NCI-H774 (cell line): Measurements from ENCODE around the gene PDE3B.
"Not testable (repeated sequence)": the region's sequence is repeated elsewhere in the genome, so short reads cannot be mapped to it uniquely, and the experiment has no call there.

Experiments used
- DNase-seq: peaks from one replicate; lab custom pipeline; 2025; lab: John Stamatoyannopoulos, UW

Gene PDE3B

DNA sequence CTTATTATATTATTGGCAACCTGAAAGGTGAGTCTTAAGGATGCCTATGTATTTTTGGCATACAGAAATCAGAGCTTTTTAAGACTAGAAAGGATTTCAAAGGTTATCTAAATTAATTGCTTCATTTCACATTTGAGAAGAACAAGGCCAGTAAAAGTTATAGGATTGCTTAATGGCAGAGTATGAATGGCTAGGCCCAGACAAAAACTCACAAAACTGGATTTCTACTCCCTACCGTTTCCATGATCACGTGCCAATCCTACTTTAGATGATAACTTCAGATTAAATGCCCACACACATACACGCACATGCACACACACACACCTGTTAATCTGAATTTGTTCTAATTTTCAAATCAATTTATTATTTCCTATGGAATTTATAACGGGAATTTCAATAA is 1.8 kb upstream of the PDE3B start:
- DNase-seq = no peak

DNA sequence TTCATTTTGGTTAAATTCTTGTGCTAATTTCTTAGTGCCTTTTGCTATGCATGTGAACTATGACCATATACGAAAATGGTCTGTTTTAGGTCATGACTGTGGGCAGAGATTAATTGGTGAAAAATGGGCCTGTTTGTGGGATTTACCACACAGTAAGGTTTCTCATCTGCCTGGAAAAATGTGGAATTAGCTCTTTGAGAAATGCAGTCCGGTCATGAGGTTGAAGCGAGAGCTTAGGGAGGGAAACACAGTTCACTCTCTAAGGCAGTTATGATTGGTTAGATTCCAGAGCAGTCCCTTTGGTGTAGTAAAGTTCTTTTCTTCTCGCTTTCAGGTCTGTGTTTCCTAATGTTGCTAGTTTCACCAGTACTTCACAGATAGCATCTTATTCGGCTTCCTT is 1.2 kb upstream of the PDE3B start:
- no peak for DNase-seq

DNA sequence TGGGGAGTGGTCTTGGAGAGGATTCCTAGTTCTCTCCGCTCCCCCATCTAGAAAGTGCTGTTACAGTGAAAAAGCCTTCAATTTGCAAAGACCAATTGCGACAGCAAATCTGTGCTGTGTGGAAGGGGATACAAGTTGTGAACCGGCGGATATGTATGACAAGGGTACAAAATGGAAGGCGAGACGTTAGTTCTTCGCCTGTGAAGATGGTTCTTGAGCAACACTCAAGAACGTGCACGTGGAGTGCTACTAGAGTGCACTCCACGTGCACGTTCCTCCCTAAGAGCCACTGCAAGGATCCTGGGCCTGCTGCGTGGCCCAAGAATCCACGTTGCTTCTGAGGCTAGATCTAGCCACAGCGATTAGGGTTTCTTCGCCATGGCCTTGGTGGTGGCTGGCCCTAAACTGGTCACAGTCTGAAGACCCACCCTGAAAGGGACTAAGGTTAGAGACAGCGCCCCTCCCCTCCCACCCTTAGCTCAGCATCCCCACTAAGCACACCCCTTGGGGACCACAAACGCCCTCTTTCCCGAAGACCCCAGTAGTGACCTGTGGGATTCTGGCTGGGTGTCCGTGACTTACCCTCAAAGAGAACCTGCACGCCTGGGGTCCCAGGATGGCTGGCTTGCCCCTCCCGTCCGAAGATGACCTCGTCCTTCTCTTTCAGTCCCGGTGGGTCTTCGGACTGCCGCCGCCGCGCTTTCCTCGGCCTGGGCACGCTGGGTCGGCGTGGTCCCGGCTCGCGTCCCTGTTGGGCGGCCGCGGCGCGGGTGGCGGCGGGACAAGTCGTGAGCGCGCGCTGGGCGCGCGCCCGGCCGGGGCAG is 519 bp upstream of the PDE3B start:
- no peak for DNase-seq

DNA sequence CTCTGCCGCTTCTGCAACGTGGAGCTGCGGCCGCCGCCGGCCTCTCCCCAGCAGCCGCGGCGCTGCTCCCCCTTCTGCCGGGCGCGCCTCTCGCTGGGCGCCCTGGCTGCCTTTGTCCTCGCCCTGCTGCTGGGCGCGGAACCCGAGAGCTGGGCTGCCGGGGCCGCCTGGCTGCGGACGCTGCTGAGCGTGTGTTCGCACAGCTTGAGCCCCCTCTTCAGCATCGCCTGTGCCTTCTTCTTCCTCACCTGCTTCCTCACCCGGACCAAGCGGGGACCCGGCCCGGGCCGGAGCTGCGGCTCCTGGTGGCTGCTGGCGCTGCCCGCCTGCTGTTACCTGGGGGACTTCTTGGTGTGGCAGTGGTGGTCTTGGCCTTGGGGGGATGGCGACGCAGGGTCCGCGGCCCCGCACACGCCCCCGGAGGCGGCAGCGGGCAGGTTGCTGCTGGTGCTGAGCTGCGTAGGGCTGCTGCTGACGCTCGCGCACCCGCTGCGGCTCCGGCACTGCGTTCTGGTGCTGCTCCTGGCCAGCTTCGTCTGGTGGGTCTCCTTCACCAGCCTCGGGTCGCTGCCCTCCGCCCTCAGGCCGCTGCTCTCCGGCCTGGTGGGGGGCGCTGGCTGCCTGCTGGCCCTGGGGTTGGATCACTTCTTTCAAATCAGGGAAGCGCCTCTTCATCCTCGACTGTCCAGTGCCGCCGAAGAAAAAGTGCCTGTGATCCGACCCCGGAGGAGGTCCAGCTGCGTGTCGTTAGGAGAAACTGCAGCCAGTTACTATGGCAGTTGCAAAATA is 816 bp downstream of the PDE3B start:
- no peak for DNase-seq

DNA sequence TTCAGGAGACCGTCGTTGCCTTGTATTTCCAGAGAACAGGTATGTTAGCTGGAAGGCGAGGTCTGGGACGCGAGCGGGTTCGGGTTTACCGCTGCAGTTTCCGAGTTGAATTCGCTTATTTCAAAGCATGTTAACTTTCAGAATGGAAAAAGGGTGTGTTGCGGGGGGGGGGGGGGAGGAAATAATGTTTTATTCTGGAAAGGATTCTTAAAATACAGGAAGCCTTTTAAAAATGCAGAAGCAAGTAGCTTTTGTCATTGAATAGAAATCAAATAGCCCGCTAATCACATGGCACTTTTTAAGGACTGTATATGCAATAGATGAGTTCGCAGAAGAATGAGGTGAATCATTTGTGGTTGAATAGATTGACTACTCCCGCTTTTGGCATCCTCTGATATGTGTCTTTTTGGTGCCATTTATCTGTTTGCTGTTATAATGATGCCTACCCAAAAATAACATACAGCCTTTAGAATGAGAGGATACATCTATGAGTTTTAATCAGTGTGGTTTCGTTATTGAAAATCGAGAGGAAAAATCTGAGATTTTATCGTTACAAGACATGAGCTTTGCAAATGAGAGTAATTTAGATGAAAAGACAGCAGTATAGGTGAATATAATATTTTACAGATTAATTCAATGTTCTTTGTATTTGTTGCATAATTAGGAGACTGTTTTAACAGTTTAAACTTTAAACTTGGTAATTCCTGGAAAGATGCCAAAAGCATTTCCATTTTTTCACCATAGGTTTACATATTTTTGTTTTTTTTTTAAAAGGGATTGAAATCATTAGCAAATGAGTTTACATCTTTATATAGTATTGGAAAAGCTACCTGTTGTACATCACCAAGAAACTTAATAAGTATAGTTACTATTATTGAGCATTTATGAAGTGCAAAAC is 1.7 kb downstream of the PDE3B start:
- DNase-seq = no peak

DNA sequence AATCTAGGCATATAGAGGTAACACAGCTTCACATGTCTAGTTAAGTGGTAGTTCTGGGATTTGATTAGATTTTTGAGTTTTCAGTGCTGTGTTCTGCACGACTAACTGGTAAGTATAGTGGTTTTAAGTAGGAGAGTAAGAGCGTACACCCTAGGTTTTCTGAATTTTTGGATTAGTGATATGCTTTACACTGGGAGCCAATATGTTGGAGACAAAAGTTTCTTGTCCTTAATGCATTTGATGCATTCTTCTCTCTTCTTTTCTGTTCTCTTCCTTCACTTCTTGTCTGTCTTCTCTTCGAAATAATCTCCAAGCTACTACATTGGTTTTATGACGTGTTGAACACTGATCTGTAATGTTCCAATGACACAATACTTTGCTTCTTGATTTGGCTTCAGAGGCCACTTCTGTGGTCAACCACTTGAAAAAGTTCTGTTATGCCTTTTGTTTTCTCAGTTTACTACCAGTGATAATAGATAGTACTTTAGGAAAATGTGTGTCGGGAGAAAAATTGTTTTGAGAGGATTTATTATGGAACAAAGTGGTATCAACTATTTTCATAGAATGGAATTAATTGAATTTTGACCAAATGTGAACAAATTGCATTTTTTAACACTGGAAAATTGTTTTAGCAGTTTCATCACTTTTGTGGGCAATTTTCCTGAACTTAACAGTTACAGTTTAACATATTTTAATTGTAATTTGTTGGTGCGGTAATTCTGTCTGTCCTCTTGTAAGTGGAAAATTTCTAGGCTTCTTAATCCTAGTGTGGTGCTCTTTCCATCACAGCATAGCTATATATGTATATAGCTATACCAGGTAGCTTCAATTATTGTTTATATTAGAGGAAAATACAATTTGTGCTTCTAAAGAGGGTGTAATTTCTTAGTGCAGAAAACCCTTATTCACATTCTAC is 2.6 kb downstream of the PDE3B start:
- no peak for DNase-seq

DNA sequence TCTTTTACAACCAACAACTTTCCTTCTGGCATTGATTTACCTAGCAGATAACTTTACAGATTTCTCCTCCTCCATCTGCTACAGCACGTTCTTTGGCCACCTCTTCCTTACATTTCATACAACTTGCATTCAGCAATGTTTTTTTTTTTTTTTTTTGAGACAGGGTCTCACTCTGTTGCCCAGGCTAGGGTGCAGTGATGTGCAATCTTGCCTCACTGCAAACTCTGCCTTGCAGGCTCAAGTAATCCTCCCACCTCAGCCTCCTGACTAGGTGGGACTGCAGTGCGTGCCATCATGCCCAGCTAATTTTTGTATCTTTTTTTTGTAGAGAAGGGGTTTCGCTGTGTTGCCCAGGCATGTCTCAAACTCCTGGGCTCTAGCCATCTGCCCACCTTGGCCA is 6.5 kb downstream of the PDE3B start:
- no peak for DNase-seq

DNA sequence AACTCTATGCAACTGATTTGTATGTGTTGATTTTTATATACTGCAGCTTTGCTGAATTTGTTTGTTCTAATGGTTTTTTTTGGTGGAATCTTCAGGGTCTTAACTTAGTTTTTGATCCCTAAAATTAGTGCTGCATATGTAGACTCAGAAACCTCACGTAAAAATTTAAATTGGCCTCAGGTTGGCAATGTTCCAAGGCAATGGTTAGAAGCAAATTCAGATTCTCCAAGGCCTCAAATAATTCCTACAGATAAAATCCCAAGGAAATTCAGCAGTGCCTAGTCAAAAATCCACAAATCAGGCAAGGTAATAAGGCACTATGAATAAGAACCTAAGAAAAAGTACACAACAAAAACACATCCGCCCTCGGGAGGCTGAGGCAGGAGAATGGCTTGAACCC is 9.5 kb downstream of the PDE3B start:
- no peak for DNase-seq

DNA sequence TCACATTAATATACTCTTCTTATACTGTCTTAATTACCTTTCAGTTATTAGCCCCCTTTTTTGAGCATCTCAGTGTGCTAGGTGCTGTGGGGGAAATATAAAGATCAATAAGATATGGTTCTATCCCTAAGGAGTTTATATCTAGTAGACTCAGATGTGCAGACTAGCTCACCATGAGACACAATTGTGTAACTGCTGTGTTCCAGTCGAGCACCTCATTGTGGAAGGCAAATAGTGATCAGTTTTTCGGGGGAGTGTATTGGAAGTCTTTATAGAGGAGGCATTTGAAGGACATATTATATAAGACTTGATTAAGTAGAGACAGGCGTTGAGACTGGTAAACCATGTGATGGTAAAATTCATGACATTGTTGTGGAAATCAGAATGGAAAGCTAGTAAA is 11.8 kb downstream of the PDE3B start:
- no peak for DNase-seq

DNA sequence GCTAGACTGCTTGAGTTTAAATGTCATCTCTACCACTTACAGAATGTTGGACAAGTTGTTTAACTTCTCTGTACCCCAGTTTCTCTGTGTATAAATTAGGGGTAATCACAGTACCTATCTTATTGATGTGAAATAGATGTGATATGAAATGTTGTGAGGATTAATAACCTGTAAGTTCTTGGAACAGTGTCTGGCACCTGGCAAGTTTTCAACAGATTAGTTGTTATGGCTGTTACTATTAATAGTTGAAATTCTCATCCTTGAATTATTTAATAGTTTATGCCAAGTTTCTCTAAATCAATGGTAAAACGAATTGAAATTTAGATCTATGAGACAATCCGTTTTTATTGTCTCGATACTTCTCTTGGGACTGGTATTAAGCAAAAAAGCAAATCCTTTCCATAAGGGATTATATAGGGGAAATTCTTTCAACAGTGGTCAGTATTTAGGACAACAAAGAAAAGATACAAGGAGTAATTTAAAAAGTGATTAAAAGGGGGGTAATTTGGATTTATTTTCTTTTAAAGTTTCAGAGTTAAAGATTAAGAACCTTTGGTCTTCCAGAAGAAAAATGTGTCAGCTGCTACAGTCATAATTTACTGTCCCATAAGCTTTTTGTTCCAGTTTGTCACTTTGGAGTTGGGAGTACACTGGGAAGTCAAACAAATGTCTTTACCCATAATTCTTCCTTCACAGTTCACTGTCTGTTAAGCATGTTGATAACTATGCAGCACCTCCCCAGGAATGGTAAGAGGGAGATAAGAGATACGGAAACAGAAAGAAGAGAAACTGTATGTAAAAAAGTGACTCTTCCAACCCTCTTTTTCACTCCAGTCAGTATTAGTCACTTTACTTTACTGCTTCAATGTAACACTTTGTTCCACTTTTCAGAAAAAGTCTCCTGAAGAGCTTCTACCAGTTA is 13.2 kb downstream of the PDE3B start:
- no peak for DNase-seq

DNA sequence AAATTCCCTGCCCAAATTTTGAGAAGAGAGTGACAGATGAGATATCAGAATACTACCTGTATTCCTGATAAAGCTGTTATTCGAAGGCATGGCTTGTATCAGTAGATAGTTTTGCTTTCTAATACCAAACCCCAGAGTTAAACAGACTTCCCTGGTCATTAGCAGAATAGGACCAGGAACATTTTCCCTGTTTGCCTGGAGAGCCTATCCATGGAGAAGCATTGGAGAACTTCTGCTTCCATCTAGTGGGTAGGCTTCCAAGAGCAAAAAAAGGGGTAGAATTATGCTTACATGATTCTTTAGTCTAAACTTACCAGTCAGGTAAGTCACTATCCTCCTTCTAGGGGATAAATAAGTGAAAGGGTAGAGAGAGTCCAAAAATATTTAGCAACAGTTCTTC is 14.2 kb downstream of the PDE3B start:
- DNase-seq = no peak

DNA sequence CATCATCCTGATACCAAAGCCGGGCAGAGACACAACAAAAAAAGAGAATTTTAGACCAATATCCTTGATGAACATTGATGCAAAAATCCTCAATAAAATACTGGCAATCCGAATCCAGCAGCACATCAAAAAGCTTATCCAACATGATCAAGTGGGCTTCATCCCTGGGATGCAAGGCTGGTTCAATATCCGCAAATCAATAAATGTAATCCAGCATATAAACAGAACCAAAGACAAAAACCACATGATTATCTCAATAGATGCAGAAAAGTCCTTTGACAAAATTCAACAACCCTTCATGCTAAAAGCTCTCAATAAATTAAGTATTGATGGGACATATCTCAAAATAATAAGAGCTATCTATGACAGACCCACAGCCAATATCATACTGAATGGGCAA is 21.3 kb downstream of the PDE3B start:
- not testable (repeated sequence) for DNase-seq

DNA sequence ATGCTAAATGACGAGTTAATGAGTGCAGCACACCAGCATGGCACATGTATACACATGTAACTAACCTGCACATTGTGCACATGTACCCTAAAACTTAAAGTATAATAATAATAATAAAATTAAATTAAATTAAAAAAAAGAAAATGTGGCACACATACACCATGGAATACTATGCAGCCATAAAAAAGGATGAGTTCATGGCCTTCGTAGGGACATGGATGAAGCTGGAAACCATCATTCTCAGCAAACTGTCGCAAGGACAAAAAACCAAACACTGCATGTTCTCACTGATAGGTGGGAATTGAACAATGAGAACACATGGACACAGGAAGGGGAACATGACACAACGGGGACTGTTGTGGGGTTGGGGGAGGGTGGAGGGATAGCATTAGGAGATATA is 23.7 kb downstream of the PDE3B start:
- DNase-seq = not testable (repeated sequence)

DNA sequence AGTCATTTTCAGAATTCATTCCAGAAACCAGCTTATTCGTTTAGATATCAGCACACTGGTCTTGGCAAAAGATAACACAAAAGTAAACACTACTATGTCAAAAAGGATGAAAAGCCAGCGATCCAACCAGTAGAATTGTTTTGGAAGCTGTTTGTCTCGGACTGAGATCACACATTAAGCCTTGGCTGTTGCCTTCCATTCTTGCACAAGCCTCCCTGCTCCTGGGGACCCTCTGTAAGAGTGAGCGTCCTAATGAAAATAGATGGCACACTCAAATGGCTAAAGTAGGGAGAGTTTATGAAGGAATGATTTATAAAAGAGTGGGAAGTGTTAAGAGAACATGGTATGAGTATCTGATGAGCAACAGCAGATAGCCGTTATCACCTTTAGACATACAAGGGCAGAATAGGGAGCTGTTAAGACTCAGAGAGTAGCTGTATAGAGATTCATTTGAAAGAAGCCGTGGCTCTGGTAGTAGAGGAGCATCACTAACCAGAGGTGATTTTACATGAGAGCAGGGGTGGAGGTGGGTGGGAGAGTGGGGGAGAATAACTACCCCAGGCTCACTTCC is 25.2 kb downstream of the PDE3B start:
- no peak for DNase-seq

DNA sequence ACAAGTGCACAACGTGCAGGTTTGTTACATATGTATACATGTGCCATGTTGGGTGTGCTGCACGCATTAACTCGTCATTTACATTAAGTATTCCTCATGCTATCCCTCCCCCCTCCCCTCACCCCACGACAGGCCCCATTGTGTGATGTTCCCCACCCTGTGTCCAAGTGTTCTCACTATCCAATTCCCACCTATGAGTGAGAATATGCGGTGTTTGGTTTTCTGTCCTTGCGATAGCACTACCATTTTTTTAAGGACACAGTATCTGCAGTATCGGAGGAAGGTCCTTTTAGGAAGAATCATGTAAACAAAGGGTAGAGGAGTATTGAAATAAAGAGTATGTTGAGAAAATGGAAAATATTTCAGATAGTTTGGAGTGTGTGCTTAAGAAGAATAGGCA is 25.9 kb downstream of the PDE3B start:
- DNase-seq = no peak

DNA sequence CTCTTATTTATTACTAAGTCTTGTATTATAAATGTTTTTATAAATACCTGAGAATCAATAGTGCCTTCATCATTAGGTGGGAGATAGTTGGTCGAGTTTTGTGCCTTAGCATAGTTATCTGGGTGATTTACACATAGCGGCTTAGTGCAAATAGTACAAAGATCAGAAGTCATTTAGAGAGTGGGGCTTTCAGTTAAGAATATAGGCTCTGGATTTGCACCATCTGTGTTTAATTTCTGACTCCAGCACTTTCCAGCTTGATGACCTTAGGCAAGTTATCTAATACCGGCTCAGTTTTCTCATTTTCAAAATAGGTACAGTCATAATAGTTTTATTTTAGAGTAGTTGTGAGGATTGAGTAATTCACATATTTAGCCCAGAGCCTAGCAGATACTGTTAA is 26.4 kb downstream of the PDE3B start:
- DNase-seq = no peak

DNA sequence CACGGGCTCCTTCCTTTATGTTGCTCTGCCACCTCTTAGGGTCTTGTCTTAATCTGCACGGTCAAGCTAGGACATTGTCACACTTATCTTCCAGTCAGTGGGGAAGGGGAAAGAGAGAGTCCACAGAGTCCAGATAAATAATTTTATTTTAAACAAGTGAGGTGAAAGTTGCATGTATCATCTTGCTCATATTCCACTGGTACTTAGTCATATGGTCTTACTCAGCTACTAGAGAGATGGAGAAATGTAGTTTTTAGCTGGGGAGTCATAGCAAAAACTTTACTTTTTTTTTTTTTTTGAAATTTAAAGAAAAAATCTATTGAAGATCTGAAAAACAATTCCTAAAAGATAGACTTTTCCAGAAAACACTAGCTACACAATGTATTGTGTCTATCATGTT is 29.0 kb downstream of the PDE3B start:
- DNase-seq = no peak

DNA sequence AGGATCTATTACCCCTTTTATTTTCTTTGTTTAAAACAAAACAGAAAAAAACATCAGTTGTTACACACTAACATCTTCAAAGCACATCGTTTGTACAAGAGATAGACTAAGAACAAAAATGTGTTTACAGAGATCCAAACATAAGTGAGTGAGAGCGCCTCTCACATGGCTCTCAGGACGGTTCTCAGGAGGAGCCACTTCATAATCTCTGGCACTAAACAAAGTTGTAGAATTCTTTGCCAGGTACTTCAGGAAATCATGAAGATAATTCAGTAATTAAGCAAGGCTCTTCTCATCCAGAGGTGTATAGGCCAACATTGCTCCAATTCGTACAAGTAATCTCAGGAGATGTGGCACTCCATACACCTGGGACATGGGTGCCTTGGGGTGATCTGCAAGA is 29.8 kb downstream of the PDE3B start:
- DNase-seq = no peak

DNA sequence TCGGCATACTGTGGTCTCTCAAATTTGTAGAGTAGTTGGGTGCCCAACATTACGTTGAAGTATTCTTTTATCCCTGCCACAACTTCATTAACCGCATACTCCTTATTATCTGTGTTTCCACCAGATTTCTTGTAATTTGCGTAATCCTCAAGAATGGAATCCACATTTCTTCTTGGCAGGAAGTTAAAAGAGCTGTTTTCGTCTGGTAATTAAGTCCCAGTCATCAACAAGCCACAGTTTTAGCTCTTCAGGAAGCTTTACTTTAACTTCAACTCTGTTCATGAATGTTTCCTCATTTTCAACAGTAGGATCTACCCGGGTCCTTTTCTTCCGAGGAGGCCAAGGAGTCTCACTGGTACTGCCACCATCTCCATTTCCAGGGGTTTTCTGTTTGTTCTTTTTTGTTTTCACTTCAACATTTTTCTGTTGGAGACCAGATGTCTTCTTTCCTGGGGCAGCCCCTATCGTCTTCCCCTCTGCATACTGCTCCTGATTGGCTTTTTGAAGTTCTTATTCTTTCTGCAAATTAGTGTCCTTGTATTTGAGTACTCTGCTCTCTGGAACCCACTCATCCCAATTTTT is 30.3 kb downstream of the PDE3B start:
- no peak for DNase-seq

DNA sequence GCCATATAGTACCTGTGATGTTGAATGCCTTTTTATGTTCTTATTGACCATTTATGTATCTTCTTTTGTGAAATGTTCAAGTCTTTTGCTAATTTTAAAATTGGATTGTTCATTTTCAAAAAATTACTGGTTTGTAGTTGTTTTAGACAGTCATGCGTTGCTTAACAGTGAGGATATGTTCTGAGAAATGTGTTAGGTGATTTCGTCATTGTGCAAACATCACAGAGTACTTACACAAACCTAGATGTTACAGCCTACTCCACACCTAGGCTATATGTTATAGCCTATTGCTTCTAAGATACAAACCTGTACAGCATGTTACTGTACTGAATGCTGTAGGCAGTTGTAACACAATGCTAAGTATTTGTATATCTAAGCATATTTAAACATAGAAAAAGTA is 32.5 kb downstream of the PDE3B start:
- DNase-seq = no peak
